Hepatocyte (in vitro differentiated cells): ENCODE measurements around the gene STK40. TPM values are rescaled to one million over a fixed set of nuclear protein-coding genes. Genes with fewer than 3 reads are reported as not detected.

Experiments
- DNase-seq: peaks from one replicate; pipeline ENCODE4 v3.0.0-alpha.2; 2016; ENCODE audit warnings: low spot score
- H2AFZ ChIP-seq: fragments of 200-600 bp; sonication (generic); 2 replicates; pipeline ENCODE4 v1.6.0; 2016; ENCODE audit warnings: antibody characterized with exemption, mild to moderate bottlenecking
- H3K27ac ChIP-seq: fragments of 200-600 bp; sonication (generic); 2 replicates; pipeline ENCODE4 v1.5.1; 2016; ENCODE audit warnings: mild to moderate bottlenecking
- H3K27me3 ChIP-seq: fragments of 200-600 bp; sonication (generic); 2 replicates; pipeline ENCODE4 v1.6.1; 2016
- H3K36me3 ChIP-seq: fragments of 200-600 bp; sonication (generic); replicated peaks from 2 replicates; pipeline ENCODE4 v1.5.1; 2016; ENCODE audit warnings: low read depth; ENCODE audit not compliant: insufficient read depth
- H3K4me1 ChIP-seq: fragments of 200-600 bp; sonication (generic); 2 replicates; pipeline ENCODE4 v1.5.1; 2016; ENCODE audit warnings: mild to moderate bottlenecking, moderate library complexity; ENCODE audit not compliant: insufficient read depth
- H3K4me2 ChIP-seq: fragments of 200-600 bp; sonication (generic); 2 replicates; pipeline ENCODE4 v1.6.0; 2016
- H3K4me3 ChIP-seq: fragments of 200-600 bp; sonication (generic); 2 replicates; pipeline ENCODE4 v1.5.1; 2016; ENCODE audit warnings: mild to moderate bottlenecking
- H3K79me2 ChIP-seq: fragments of 200-600 bp; sonication (generic); 2 replicates; pipeline ENCODE4 v1.6.0; 2017; ENCODE audit warnings: mild to moderate bottlenecking
- H3K9me2 ChIP-seq: fragments of 200-600 bp; sonication (generic); replicated peaks from 2 replicates; pipeline ENCODE4 v1.6.0; 2017; ENCODE audit warnings: mild to moderate bottlenecking; ENCODE audit not compliant: insufficient read depth
- H3K9me3 ChIP-seq: fragments of 200-600 bp; sonication (generic); 2 replicates; pipeline ENCODE4 v1.5.1; 2016; ENCODE audit warnings: low read depth, mild to moderate bottlenecking
- H4K20me1 ChIP-seq: fragments of 200-600 bp; sonication (generic); 2 replicates; pipeline ENCODE4 v1.6.0; 2016; ENCODE audit warnings: mild to moderate bottlenecking; ENCODE audit not compliant: insufficient read depth, poor library complexity, severe bottlenecking
- EZH2 ChIP-seq: fragments of 200-600 bp; sonication (generic); IDR thresholded peaks from 2 replicates; pipeline ENCODE4 v1.6.1; 2016; ENCODE audit warnings: antibody characterized with exemption, mild to moderate bottlenecking, borderline replicate concordance
- EZH2phosphoT487 ChIP-seq: fragments of 200-600 bp; sonication (generic); IDR thresholded peaks from one replicate; pipeline ENCODE4 v1.6.1; 2018; ENCODE audit warnings: antibody characterized with exemption, mild to moderate bottlenecking, low read depth, moderate library complexity; ENCODE audit not compliant: unreplicated experiment, severe bottlenecking
- WGBS: methylation state at CpG from one replicate; pipeline ENCODE4 v1.1.6; 2016; ENCODE audit warnings: low lambda C conversion rate; ENCODE audit errors: missing lambda C conversion rate; 5-methylcytosine and 5-hydroxymethylcytosine counted together
- polyA plus RNA-seq: library from polyadenylated mRNA; unstranded; fragments of >200 nt; fragmentation: Nextera tagmentation; extraction: Ambion mirVana; gene quantifications from 2 replicates; pipeline ENCODE4 v1.2.1, GENCODE V29; 2016
- total RNA-seq: library from RNA; depleted of rRNA; stranded (reverse); fragments of >200 nt; gene quantifications from 2 replicates; pipeline ENCODE4 v1.2.3, GENCODE V29; 2014
- TF ChIP-seq, protein P1 (sequence below): fragments of 200-600 bp; sonication (generic); IDR thresholded peaks from 2 replicates; pipeline ENCODE4 v1.5.1; 2016; ENCODE audit warnings: antibody characterized with exemption, mild to moderate bottlenecking; ENCODE audit not compliant: poor library complexity

Gene STK40
- total and polyA plus RNA-seq, 2 experiments from 2014 or later, result 30.7 to 56.3 TPM

DNA sequence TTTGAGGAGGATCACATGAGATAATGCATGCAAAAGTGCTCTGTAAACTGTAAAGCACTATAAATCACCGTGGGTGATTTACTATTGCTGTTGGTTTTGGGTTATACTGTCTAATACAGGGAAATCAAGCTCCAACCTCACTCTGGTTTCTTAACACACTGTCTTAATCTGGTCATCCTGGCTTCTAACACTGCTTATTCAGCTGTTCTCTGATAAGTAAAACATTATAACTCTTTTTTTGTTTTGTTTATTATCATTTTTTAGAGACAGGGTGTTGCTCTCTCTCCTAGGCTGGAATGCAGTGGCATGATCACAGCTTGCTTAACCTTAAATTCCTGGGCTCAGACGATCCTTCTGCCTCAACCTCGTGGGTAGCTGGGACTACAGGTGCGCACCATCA, 33.8 kb upstream of the STK40 start:
- Histone ChIP-seq H2AFZ (no peak overlapping the region), H3K9me3 (no peaks in the 10 kb centered on the region), H3K27me3 (no peaks in the 10 kb centered on the region), H3K27ac (no peak overlapping the region), H3K4me3 (no peak overlapping the region), H3K36me3 (no peaks in the 10 kb centered on the region), H3K4me1 (no peaks in the 10 kb centered on the region), H3K4me2 (no peak overlapping the region), H4K20me1 (no peaks in the 10 kb centered on the region), H3K9me2 (no peaks in the 10 kb centered on the region), H3K79me2 (no peaks in the 10 kb centered on the region)
- WGBS, result 85% methylated on average over 4 of the region's 4 CpGs
- TF ChIP-seq, protein P1, sequence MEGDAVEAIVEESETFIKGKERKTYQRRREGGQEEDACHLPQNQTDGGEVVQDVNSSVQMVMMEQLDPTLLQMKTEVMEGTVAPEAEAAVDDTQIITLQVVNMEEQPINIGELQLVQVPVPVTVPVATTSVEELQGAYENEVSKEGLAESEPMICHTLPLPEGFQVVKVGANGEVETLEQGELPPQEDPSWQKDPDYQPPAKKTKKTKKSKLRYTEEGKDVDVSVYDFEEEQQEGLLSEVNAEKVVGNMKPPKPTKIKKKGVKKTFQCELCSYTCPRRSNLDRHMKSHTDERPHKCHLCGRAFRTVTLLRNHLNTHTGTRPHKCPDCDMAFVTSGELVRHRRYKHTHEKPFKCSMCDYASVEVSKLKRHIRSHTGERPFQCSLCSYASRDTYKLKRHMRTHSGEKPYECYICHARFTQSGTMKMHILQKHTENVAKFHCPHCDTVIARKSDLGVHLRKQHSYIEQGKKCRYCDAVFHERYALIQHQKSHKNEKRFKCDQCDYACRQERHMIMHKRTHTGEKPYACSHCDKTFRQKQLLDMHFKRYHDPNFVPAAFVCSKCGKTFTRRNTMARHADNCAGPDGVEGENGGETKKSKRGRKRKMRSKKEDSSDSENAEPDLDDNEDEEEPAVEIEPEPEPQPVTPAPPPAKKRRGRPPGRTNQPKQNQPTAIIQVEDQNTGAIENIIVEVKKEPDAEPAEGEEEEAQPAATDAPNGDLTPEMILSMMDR, result no peak
- TF ChIP-seq EZH2phosphoT487 (no peak), EZH2 (no peak)
- DNase-seq, result no peak

DNA sequence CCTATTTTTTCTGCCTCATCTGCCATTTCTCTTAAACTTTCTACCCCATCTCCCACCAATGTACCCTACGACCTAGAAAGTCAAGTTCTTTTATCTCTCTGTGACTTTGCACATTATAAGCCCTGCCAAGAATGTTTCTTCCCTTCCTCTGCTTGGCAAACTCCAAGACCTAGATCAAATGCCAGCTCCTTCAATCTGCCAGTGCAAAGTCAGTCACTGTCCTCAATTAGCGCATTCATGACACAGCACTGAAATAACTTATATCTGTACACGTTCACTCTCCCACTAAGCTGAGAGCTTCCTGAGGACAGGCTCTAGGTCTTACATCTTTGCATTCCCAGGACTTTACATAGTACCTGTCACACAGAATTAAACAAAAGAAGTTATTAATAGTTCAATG, 33.4 kb upstream of the STK40 start:
- H3K9me2 ChIP-seq, result no peaks in the 10 kb centered on the region
- no peak overlapping the region for H3K27ac ChIP-seq
- no peaks in the 10 kb centered on the region for H3K27me3 ChIP-seq
- WGBS, result 92% methylated on average over 3 of the region's 3 CpGs
- DNase-seq, result no peak
- no peak overlapping the region for H3K4me3 ChIP-seq
- no peak overlapping the region for H2AFZ ChIP-seq
- no peaks in the 10 kb centered on the region for H3K4me1 ChIP-seq
- H4K20me1 ChIP-seq, result no peaks in the 10 kb centered on the region
- no peak for TF ChIP-seq EZH2phosphoT487
- TF ChIP-seq EZH2, result no peak
- no peaks in the 10 kb centered on the region for H3K79me2 ChIP-seq
- no peak overlapping the region for H3K4me2 ChIP-seq
- H3K9me3 ChIP-seq, result no peaks in the 10 kb centered on the region
- no peaks in the 10 kb centered on the region for H3K36me3 ChIP-seq

DNA sequence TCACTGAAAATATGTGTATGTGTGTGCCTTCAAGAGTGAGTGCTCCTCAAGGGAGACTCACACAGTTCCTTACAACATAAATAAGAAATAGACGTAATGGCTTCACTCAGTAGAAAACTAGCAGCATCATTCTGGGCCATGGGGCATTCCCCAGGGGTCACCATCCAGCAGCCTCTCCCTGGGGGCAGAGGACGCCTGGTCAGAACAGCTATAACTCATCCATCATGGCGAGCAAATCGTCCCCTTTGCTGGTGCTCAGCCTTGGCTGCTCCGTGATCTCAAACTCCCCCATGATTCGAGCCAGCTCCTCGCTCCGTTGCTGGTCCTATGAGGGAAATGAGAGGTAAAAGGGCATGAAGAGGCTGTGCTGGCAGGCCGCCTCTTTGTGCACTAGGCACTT, 32.2 kb upstream of the STK40 start:
- Histone ChIP-seq H3K27ac (no peak overlapping the region), H4K20me1 (no peaks in the 10 kb centered on the region), H2AFZ (no peak overlapping the region), H3K27me3 (no peaks in the 10 kb centered on the region), H3K36me3 (no peaks in the 10 kb centered on the region), H3K4me1 (no peaks in the 10 kb centered on the region), H3K4me3 (no peak overlapping the region), H3K4me2 (no peak overlapping the region), H3K79me2 (no peaks in the 10 kb centered on the region), H3K9me2 (no peaks in the 10 kb centered on the region), H3K9me3 (no peaks in the 10 kb centered on the region)
- WGBS, result 88% methylated on average over 9 of the region's 9 CpGs
- no peak for DNase-seq
- TF ChIP-seq EZH2 (no peak), EZH2phosphoT487 (no peak)
- TF ChIP-seq, protein P1, result no peak

DNA sequence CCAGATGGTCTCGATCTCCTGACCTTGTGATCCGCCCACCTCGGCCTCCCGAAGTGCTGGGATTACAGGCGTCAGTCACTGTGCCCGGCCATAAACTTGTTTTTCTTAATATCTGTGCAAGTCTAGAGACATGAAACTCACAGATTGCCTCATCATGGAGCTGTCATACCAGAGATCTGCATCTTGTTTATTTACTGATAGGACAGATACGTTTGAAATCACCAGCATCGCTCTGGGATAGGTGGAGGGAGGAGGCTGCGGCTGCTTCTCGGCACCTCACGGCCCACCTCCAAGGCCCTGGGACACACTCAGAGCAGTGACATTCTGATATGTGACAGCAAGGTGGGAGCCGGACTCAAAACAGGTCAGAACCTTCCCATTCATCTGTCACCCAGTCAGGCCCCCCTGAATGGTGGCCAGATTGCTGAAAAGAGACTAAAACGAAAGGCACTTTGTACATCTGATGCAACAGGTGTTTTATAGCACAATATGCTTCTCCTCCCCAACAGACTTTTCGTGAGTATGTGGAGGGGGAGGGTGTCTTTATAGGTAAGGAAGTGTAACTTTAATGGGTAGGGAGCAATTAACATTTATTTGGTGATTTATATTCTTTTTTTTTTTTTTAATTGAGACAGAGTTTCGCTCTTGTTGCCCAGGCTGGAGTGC, 30.1 kb upstream of the STK40 start:
- no peak for DNase-seq
- Histone ChIP-seq H2AFZ (no peak overlapping the region), H3K36me3 (no peaks in the 10 kb centered on the region), H4K20me1 (no peaks in the 10 kb centered on the region), H3K27ac (no peak overlapping the region), H3K9me3 (no peaks in the 10 kb centered on the region), H3K4me1 (no peaks in the 10 kb centered on the region), H3K9me2 (no peaks in the 10 kb centered on the region), H3K4me3 (no peak overlapping the region), H3K27me3 (no peaks in the 10 kb centered on the region), H3K4me2 (no peak overlapping the region), H3K79me2 (no peaks in the 10 kb centered on the region)
- TF ChIP-seq EZH2 (no peak), EZH2phosphoT487 (no peak)
- TF ChIP-seq, protein P1, result no peak
- WGBS, result 90% methylated on average over 15 of the region's 15 CpGs
